Uterus (tissue), 4 donors: ENCODE data around the gene USP10. TPM values are rescaled to one million over a fixed set of nuclear protein-coding genes. Genes with fewer than 3 reads are reported as not detected.

ENCODE experiments used
- DNase-seq, 2 donors: peaks; one replicate each; pipeline ENCODE4 v3.0.0-alpha.2; 2019 to 2020
- H3K27ac ChIP-seq, 2 donors: fragments of 200-600 bp; sonication (generic); 1 replicate in 1 of 2; 2 replicates in 1 of 2; pipeline ENCODE4 v1.5.1; 2016 to 2018
- H3K27me3 ChIP-seq, 2 donors: fragments of 200-600 bp; sonication (generic); one replicate each; pipeline ENCODE4 v1.5.1; 2018 to 2019; ENCODE audit warnings: control low read depth in 1 of 2
- H3K36me3 ChIP-seq, 2 donors: fragments of 200-600 bp; sonication (generic); one replicate each; pipeline ENCODE4 v1.5.1; 2019; ENCODE audit warnings: control low read depth in 1 of 2
- H3K4me1 ChIP-seq, 2 donors: fragments of 200-600 bp; sonication (generic); one replicate each; pipeline ENCODE4 v1.5.1; 2018 to 2019; ENCODE audit warnings: control low read depth in 1 of 2
- H3K4me3 ChIP-seq, 2 donors: fragments of 200-600 bp; sonication (generic); 1 replicate in 1 of 2; 2 replicates in 1 of 2; pipeline ENCODE4 v1.5.1; 2018 to 2019; ENCODE audit warnings: mild to moderate bottlenecking in 1 of 2
- H3K9me3 ChIP-seq, 2 donors: fragments of 200-600 bp; sonication (generic); one replicate each; pipeline ENCODE4 v1.5.1; 2019; ENCODE audit warnings: control low read depth in 1 of 2
- CTCF ChIP-seq, 4 experiments: fragments of 200-600 bp in 2 of 4; fragments of 450-650 bp in 2 of 4; sonication (generic) in 2 of 4; IDR thresholded peaks; one replicate each; pipeline ENCODE4 v1.5.1; 2016 to 2019; ENCODE audit warnings: antibody characterized with exemption in 4 of 4, mild to moderate bottlenecking in 2 of 4, moderate library complexity in 1 of 4
- POLR2A ChIP-seq, 2 donors: fragments of 450-650 bp; IDR thresholded peaks; one replicate each; pipeline ENCODE4 v1.6.1; 2016; ENCODE audit warnings: antibody characterized with exemption in 2 of 2, mild to moderate bottlenecking in 1 of 2, moderate library complexity in 1 of 2
- intact Hi-C: fragments of 100-400 bp; cut with DNase I; formaldehyde crosslinking; loops from one replicate; pipeline ENCODE4 v1.15.1; 2023; ENCODE audit warnings: low total_unique reads
- total RNA-seq, 4 donors: library from RNA; depleted of rRNA in 3 of 4; stranded (reverse); fragments of >200 nt in 3 of 4; gene quantifications; one replicate each; pipeline versions ENCODE4 v1.1.0 to v1.2.4, GENCODE V29; 2014 to 2023
- donor health status: DM: yes; HTN: yes; CAD: no.

USP10 gene
- total RNA-seq, 4 donors from 2014 or later, result 12.6 to 83.3 (median 44.2) TPM

DNA sequence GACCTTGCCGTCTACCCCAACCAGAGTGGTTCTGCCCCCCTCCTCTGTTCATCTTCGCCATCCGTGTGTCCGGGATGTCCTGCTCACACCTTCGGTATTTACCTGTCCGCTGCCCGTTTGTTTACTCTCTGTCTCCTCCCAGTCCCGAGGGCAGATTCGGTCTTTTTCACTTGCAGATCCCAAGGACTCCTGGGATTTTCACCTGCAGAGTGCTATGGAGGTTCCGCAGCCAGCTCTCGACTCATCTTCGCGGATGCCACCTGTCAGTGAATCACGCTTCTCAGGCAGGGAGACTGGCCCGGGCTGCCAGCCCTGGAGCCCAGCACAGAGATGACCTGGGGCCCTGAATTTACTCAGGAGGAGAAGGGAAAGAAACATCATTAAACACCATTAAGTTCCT, 128.1 kb downstream of the USP10 start:
- Histone ChIP-seq H3K36me3 (no peaks in the 10 kb centered on the region), H3K9me3 (no peaks in the 10 kb centered on the region), H3K4me1 (peaks cover 9 to 32% of the 10 kb centered on the region in 2 donors), H3K27ac (peak overlapping the region; percentile 94 to 99), H3K27me3 (no peaks in the 10 kb centered on the region), H3K4me3 (no peak overlapping the region)
- no peak for DNase-seq
- TF ChIP-seq CTCF (IDR thresholded peaks at IDR 0.05) (no peak), POLR2A (IDR thresholded peaks at IDR 0.05) (no peak)
- intact Hi-C loops, result no loop called here

DNA sequence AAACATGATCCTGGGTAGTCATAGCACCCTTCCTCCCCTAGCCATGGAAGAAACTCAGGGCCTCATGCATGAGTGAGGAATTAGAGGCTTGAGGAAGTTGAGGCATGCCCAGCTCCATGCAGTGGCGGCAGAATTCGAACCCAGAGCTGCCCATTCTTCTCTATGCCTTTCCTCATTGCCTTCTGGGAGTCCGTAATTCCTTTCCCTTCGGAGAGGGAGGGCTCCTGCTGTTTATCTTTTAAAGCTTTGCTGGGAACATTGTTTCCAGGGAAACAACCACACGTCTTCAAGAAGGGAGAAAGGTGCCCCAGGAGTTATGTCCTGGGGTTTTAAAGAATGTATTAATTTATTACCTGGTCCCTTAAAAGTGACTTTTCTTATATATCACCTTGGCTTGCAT, 128.5 kb downstream of the USP10 start:
- Histone ChIP-seq H3K27ac (peak overlapping the region; percentile 94 to 99), H3K36me3 (no peaks in the 10 kb centered on the region), H3K27me3 (no peaks in the 10 kb centered on the region), H3K9me3 (no peaks in the 10 kb centered on the region), H3K4me3 (no peak overlapping the region), H3K4me1 (peaks cover 12 to 37% of the 10 kb centered on the region in 2 donors)
- intact Hi-C loops, result no loop called here
- DNase-seq, result peak in 1 of 2 donors; percentile 14
- no peak for TF ChIP-seq CTCF (IDR thresholded peaks at IDR 0.05)
- no peak for TF ChIP-seq POLR2A (IDR thresholded peaks at IDR 0.05)

Other genes with a start within 250 kb of the USP10 start
- gene MEAK7, start 195.3 kb upstream of the USP10 start, total RNA-seq, result 10 to 100 TPM; 11.3 to 26.8 (median 21.4) TPM
- gene COTL1, start 81.9 kb upstream of the USP10 start, total RNA-seq, result 10 to 100 TPM; 19.1 to 66.9 (median 29.4) TPM
- gene KLHL36, start 51.5 kb upstream of the USP10 start, total RNA-seq, result 10 to 100 TPM; 38.2 to 70.7 (median 52.5) TPM
- gene CRISPLD2, start 120.0 kb downstream of the USP10 start, total RNA-seq, result 100 to 1,000 TPM; 108 to 441 (median 190) TPM